Measurements from ENCODE around the gene SCAMP3. TPM values are rescaled to one million over a fixed set of nuclear protein-coding genes. Genes with fewer than 3 reads are reported as not detected.

Gene SCAMP3
- total and polyA plus RNA-seq, 2 donors (not counting 3 experiments of a cell fraction or from before 2014, with no cell fraction given): 80.1 to 306 TPM

GRCh38 chr1:155304558-155305063, 42.5 kb upstream of the SCAMP3 start:
- no peak overlapping the region for H3K27ac ChIP-seq (ENCODE audit: insufficient read depth, low read depth, low read length)
- BruUV-seq (replicated peaks): no TSS peak
- H3K4me3 ChIP-seq (replicated peaks in 1 of 3; ENCODE audit: insufficient read depth in 1 of 3, low read depth in 1 of 3, low read length in 3 of 3): no peak overlapping the region
- H3K27me3 ChIP-seq (ENCODE audit: control insufficient read depth in 2 of 2, insufficient read depth in 2 of 2, low read length in 2 of 2): no peaks in the 10 kb centered on the region
- no peak for FAIRE-seq
- peaks cover 5% of the 10 kb centered on the region for H3K4me1 ChIP-seq (ENCODE audit: control insufficient read depth, extremely low read depth, insufficient read depth, low read length)
- ChIA-PET POLR2A (no interaction called here), CTCF (interaction anchor here (1.6 to 3.1 kb wide), 2 partner anchors 28 to 54 kb away, joined by 3 to 9 read pairs; no protein-coding TSS in a partner anchor)
- TF ChIP-seq FOS (IDR thresholded peaks at IDR 0.05; ENCODE audit: borderline replicate concordance, insufficient read depth, low read length) (no peak), MYC (IDR thresholded peaks at IDR 0.05; ENCODE audit: low read depth, low read length) (no peak), GATA2 (IDR thresholded peaks at IDR 0.05; ENCODE audit: insufficient read depth, insufficient read length, low read depth, low read length) (no peak), JUN (IDR thresholded peaks at IDR 0.05; ENCODE audit: borderline replicate concordance, insufficient read depth, insufficient read length, low read depth) (no peak), MAX (IDR thresholded peaks at IDR 0.05; ENCODE audit: insufficient read depth, insufficient read length) (no peak)
- no peak overlapping the region for H2AFZ ChIP-seq (ENCODE audit: low read depth, low read length)
- dilution Hi-C loops (cut with MboI; ENCODE audit: extremely low pct_ligation_motif_present, low sequenced_read_pairs) (no loop called here), intact Hi-C loops (cut with micrococcal nuclease) (loop anchor here (5.0 kb wide), 1 partner anchor 112 kb away; no protein-coding TSS in a partner anchor)
- peaks cover 8% of the 10 kb centered on the region for H3K79me2 ChIP-seq (ENCODE audit: control insufficient read depth, insufficient read depth, low read length)
- H3K9ac ChIP-seq (replicated peaks; ENCODE audit: extremely low read depth, insufficient read depth, low read length): no peak overlapping the region
- no peaks in the 10 kb centered on the region for H4K20me1 ChIP-seq (replicated peaks; ENCODE audit: control insufficient read depth, extremely low read depth, insufficient read depth, low read length)
- no peaks in the 10 kb centered on the region for H3K9me1 ChIP-seq (replicated peaks; ENCODE audit: control insufficient read depth, extremely low read depth, insufficient read depth, low read length)
- H3K9me3 ChIP-seq (replicated peaks; ENCODE audit: control insufficient read depth, insufficient read depth, low read length): no peaks in the 10 kb centered on the region
- no peak overlapping the region for H3K4me2 ChIP-seq (ENCODE audit: insufficient read depth, low read length)
- no peak for DNase-seq (ENCODE audit: low read depth, low spot score)
- H3K36me3 ChIP-seq (ENCODE audit: control insufficient read depth in 2 of 2, extremely low read depth in 1 of 2, insufficient read depth in 2 of 2, low read length in 2 of 2): no peaks in the 10 kb centered on the region

GRCh38 chr1:155301342-155301841, 39.2 kb upstream of the SCAMP3 start, which contains the start of gene PKLR:
TSS of gene PKLR (minus strand) at chr1:155301438. CDS start at chr1:155301395, 43 bp downstream.
- no peaks in the 10 kb centered on the region for H3K9me3 ChIP-seq (replicated peaks; ENCODE audit: control insufficient read depth, insufficient read depth, low read length)
- POLR2A ChIA-PET: no interaction called here
- TF ChIP-seq CTCF (IDR thresholded peaks at IDR 0.05; ENCODE audit: extremely low read depth in 1 of 2, insufficient read depth in 1 of 2, low read depth in 1 of 2, low read length in 2 of 2) (no peak), POLR2A (IDR thresholded peaks at IDR 0.05; ENCODE audit: low read depth, low read length) (no peak), GATA2 (IDR thresholded peaks at IDR 0.05; ENCODE audit: insufficient read depth, insufficient read length, low read depth, low read length) (no peak), MAX (IDR thresholded peaks at IDR 0.05; ENCODE audit: insufficient read depth, insufficient read length) (no peak), POLR2AphosphoS5 (IDR thresholded peaks at IDR 0.05; ENCODE audit: insufficient read depth, low read depth, low read length) (no peak), FOS (IDR thresholded peaks at IDR 0.05; ENCODE audit: borderline replicate concordance, insufficient read depth, low read length) (no peak), MYC (IDR thresholded peaks at IDR 0.05; ENCODE audit: low read depth, low read length) (no peak), JUN (IDR thresholded peaks at IDR 0.05; ENCODE audit: borderline replicate concordance, insufficient read depth, insufficient read length, low read depth) (no peak), EZH2 (IDR thresholded peaks at IDR 0.05; ENCODE audit: borderline replicate concordance, low read depth, low read length, severe bottlenecking) (no peak)
- H4K20me1 ChIP-seq (replicated peaks; ENCODE audit: control insufficient read depth, extremely low read depth, insufficient read depth, low read length): no peaks in the 10 kb centered on the region
- no peaks in the 10 kb centered on the region for H3K79me2 ChIP-seq (ENCODE audit: control insufficient read depth, insufficient read depth, low read length)
- no peak within 1 kb of the TSS for H2AFZ ChIP-seq (ENCODE audit: low read depth, low read length)
- no peak within 1 kb of the TSS for H3K4me3 ChIP-seq (replicated peaks in 1 of 3; ENCODE audit: insufficient read depth in 1 of 3, low read depth in 1 of 3, low read length in 3 of 3)
- H3K36me3 ChIP-seq (ENCODE audit: control insufficient read depth in 2 of 2, extremely low read depth in 1 of 2, insufficient read depth in 2 of 2, low read length in 2 of 2): no peaks in the 10 kb centered on the region
- intact Hi-C loops (cut with micrococcal nuclease) (no loop called here), dilution Hi-C loops (cut with MboI; ENCODE audit: extremely low pct_ligation_motif_present, low sequenced_read_pairs) (no loop called here)
- H3K27ac ChIP-seq (ENCODE audit: insufficient read depth, low read depth, low read length): no peak within 1 kb of the TSS
- H3K4me2 ChIP-seq (ENCODE audit: insufficient read depth, low read length): no peak within 1 kb of the TSS
- CTCF ChIA-PET: no interaction called here
- FAIRE-seq (no peak), DNase-seq (ENCODE audit: low read depth, low spot score) (no peak)
- no peaks in the 10 kb centered on the region for H3K9me1 ChIP-seq (replicated peaks; ENCODE audit: control insufficient read depth, extremely low read depth, insufficient read depth, low read length)
- no peak within 1 kb of the TSS for H3K9ac ChIP-seq (replicated peaks; ENCODE audit: extremely low read depth, insufficient read depth, low read length)
- H3K27me3 ChIP-seq (ENCODE audit: control insufficient read depth in 2 of 2, insufficient read depth in 2 of 2, low read length in 2 of 2): peaks cover 6 to 9% of the 10 kb centered on the region in 2 experiments
- H3K4me1 ChIP-seq (ENCODE audit: control insufficient read depth, extremely low read depth, insufficient read depth, low read length): no peaks in the 10 kb centered on the region
- BruUV-seq (replicated peaks): no TSS peak

Measured in endothelial cell of umbilical vein (primary cell).